Measurements from ENCODE around the gene TSFM.
"Not testable (repeated sequence)": the region's sequence is repeated elsewhere in the genome, so short reads cannot be mapped to it uniquely, and the experiment has no call there.

Gene TSFM

DNA sequence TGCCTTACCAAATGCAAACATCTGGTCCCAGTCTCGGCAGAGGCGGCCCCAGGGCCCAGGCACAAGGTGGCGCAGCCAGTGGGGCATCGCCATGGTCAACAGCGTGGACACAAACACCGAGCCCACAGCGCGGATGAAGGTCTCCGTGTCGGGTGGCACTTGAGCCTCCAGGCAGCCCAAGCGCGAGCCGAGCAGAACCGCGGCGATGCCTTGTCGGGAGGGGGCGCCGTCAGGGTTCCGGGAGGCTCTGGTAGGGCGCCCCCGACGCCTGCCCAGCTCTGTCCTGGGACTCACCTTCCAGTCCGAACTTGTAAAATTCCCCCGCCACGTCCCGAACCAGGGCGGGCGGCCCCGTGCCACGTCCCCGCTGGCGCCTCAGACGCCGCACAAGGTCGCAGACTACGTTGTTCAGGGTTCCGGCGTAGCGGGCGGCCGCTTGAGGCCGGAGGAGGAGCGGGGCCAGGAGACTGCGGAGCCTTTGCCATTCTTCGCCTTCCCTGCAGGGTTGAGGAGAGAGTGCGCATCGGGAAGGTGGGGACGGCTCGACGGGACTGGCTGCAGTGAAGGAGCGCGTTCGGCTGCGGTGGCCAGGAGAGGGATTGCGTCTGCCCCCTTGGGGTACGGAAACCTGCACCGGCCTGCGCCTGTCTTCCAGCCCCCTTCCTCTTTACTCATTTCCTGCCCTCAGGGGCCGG is 17.4 kb upstream of the TSFM start:
- DNase-seq: peak; percentile 17

GRCh38 chr12:57765698-57766463 is 16.7 kb upstream of the TSFM start:
- DNase-seq: no peak

GRCh38 chr12:57766464-57767304 is 15.9 kb upstream of the TSFM start, which contains the start of gene CYP27B1:
Gene CYP27B1 (minus strand): TSS chr12:57767078. CDS start chr12:57767041, 37 bp downstream.
- no peak for DNase-seq

DNA sequence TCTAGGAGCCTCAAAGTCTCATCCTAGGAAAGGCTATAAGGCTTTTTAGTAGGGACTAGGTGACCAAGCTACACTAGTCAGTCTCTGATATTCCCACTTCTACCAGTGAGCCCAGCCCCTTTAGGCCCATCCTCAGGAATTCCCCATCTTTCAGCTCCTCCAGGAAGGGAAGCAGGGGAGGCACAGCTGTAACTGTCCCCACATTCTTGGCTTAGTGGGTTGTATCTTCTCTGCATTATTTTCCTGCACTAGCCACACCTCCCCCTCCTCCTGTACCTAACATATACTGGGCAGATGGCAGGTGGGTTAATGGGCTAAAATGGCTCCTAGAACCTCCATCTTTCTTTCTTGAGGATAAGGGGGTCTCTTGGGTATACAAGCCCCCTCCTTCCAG is 15.3 kb upstream of the TSFM start:
- no peak for DNase-seq

DNA sequence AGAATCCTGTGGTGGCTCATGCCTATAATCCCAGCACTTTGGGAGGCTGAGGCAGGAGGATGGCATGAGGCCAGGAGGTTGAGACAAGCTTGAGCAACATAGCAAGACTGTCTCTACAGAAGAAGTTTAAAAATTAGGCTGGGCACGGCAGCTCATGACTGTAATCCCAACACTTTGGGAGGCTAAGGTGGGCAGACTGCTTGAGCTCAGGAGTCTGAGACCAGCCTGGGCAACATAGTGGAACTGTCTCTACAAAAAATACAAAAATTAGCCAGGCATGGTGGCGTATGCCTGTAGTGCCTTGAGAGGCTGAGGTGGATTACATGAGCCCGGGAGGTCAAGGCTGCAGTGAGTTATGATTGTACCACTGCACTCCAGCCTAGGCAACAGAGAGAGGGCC is 14.7 kb upstream of the TSFM start:
- no peak for DNase-seq

- DNase-seq: no peak
Observed at GRCh38 chr12:57769594-57769993, 13.0 kb upstream of the TSFM start.

DNA sequence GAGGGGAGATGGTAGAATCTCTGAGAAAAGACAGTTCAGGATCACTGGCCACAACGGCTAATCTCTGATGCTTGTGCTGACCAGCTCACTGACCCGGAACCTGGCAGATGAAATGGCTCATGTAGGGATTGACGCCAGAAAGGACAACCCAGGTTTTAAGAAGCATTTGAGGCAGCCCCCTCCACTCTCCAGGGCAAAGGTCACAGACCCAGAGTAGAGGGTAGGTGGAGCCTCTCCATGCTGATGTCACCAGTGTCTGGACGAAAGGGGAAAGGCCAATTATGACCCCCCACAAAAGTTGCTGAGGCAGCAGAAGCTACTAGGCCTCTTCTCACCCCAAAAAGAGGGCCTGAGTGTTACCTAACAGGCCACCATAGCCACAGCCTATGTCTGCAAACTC is 11.9 kb upstream of the TSFM start:
- no peak for DNase-seq

GRCh38 chr12:57771236-57771872 is 11.2 kb upstream of the TSFM start:
- DNase-seq: peak; percentile 92

DNA sequence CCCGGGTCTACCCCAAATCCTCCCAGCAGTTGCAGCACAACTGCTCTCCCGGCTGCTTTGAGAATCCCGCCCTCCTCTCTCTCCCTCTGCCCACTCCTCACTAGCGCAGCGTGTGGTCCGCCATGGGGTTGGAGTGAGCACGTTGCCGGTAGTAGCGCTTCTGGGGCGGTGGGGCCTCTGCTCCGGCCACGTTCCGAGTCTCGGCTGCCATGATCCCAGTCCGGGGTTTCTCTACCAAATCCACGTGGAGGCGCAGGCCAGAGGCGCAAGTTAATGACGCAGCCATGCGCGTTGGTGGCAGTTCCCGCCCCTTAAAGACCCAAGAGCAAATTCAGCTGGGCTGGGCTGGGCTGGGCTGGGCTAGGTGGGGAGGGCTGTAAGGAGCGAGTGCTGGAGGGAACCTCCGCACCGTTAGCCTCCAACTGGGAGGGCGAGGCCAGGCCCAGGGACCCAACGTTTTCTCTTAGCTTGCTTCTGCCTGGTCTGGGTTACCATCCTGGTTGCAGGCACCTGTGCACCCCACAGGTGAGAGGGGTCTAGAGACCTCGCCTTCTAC is 10.6 kb upstream of the TSFM start, which contains the start of gene METTL1:
Gene METTL1, minus strand, starts transcription at position 233 of the 556 bp plus-strand sequence. Its CDS starts 22 bp downstream, at position 211.
- DNase-seq: peak; percentile 97

DNA sequence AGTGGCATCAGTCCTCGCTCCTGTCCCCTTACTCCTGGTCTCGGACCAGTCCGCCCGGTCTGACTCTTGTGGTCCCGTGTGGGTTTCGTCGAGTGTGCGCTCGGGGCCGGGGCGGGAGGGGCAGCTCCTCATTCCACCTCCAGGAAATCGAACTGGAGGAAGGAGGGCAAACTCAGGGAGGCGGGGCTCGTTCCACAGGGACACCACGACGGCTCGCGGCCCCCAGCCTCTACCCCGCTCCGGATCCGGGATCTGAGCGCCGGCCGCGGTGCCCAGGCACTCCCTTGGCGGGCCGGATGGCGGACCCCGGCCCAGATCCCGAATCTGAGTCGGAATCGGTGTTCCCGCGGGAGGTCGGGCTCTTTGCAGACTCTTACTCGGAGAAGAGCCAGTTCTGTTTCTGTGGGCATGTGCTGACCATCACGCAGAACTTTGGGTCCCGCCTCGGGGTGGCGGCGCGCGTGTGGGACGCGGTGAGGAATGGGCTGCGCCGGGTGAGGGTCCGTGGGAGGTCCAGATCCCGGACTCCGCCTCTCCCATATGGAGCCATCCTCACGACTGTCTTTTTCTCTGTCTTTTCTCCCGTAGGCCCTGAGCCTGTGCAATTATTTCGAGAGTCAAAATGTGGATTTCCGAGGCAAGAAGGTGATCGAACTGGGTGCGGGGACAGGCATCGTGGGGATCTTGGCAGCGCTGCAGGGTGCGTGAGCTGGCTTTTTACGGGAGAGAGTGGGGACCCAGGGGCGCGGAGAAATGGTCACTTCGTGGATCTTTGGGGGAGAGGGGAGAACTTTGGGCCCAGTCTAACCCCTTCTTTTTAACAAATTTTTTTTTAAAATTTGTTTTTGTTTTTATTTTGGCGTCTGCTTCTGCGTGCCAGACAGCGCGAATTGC is 9.9 kb upstream of the TSFM start, which contains the start of gene EEF1AKMT3:
Gene EEF1AKMT3, plus strand, starts transcription at position 186 of the 894 bp plus-strand sequence. Its CDS starts 111 bp downstream, at position 297.
- peak; percentile 41 for DNase-seq

DNA sequence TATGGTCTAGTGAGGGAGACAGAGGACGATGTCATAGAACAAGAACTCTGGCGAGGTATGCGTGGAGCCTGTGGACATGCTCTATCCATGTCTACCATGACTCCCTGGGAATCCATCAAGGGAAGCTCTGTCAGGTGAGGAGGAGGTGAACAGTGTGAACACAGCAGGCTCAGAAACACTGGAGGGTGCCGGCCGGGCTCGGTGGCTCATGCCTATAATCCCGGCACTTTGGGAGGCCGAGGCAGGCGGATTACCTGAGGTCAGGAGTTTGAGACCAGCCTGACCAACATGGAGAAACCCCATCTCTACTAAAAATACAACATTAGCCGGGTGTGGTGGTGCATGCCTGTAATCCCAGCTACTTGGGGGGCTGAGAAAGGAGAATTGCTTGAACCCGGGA is 8.0 kb upstream of the TSFM start:
- not testable (repeated sequence) for DNase-seq

GRCh38 chr12:57775044-57775443 is 7.5 kb upstream of the TSFM start:
- no peak for DNase-seq

- no peak for DNase-seq
Observed at GRCh38 chr12:57775563-57776246, 6.9 kb upstream of the TSFM start.

GRCh38 chr12:57776247-57776587 is 6.4 kb upstream of the TSFM start:
- DNase-seq: no peak

GRCh38 chr12:57777367-57777766 is 5.2 kb upstream of the TSFM start:
- DNase-seq: no peak

DNA sequence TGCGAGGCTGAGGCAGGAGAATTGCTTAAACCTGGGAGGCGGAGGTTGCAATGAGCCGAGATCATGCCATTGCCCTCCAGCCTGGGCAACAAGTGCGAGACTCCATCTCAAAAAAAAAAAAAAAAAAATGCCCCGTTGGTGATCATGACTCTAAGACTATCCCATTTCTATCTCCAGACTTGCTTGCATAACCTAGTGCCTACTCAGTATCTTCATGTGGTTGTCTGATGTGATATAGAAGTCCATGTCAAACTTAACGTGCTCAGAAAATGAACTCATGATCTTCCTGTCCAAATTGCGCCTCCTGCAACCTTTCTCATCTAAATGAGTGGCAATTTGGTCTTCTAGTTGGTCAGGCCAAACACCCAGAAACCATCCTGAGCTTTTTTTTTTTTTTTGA is 4.7 kb upstream of the TSFM start:
- no peak for DNase-seq

GRCh38 chr12:57779736-57780135 is 2.9 kb upstream of the TSFM start:
- DNase-seq: no peak

DNA sequence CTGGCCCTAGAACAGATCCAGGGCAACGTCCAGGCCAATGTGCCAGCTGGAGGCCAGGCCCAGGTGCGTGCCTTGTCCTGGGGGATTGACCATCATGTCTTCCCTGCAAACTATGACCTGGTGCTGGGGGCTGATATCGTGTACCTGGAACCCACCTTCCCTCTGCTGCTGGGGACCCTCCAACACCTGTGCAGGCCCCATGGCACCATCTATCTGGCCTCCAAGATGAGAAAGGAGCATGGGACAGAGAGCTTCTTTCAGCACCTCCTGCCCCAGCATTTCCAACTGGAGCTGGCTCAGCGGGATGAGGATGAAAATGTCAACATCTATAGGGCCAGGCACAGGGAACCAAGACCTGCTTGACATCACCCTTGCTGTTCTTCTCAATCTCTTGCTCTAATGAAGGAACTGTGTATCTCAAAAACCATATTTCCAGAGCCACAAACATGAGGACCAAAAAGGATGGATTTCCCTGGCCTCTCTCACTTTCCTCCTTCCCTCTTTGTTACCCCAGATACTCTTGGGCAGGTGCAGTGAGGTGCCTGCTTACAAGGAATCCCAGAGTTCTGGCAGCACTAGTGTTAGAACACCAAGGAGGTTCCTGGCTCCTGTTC is 2.2 kb upstream of the TSFM start:
- no peak for DNase-seq

DNA sequence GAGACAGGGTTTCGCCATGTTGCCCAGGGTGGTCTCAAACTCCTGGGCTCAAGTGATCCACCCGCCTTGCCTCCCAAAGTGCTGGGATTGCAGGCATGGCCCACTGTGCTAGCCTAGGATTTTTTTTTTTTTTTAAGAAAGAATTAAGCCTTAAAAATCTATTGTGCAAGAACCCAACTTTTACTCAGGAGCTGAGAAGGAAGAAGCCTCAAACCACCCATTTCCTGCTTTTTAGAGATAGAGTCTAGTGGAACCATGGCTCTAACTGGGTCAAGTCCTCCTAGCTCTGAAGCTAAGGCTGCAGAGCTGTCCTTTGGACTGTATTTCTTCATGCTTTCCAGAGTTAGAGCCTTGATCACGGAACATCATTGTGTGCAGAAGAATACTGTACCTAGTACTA is 1.3 kb upstream of the TSFM start:
- no peak for DNase-seq

GRCh38 chr12:57781801-57782200 is 786 bp upstream of the TSFM start:
- no peak for DNase-seq

Data from fibroblast of upper back skin (primary cell).